Ovary (tissue), 3 donors: ENCODE results near the gene PLEKHA8.

Experiments
- EP300 ChIP-seq: sonication (generic); formaldehyde crosslinking; IDR thresholded peaks from one replicate; pipeline ENCODE4 v1.6.1; 2017; ENCODE audit warnings: antibody characterized with exemption
- POLR2A ChIP-seq: fragments of 450-650 bp; IDR thresholded peaks from one replicate; pipeline ENCODE4 v1.6.1; 2017; ENCODE audit warnings: antibody characterized with exemption, mild to moderate bottlenecking, moderate library complexity
- TF ChIP-seq, protein P1 (sequence below), 3 donors: fragments of 450-650 bp in 2 of 3; fragments of 200-600 bp in 1 of 3; IDR thresholded peaks; one replicate each; pipeline versions ENCODE4 v1.5.1 to v1.8.0; 2016 to 2022; ENCODE audit warnings: antibody characterized with exemption in 3 of 3, mild to moderate bottlenecking in 1 of 3
- donor health status: DM: no; HTN: no; CAD: no.

DNA sequence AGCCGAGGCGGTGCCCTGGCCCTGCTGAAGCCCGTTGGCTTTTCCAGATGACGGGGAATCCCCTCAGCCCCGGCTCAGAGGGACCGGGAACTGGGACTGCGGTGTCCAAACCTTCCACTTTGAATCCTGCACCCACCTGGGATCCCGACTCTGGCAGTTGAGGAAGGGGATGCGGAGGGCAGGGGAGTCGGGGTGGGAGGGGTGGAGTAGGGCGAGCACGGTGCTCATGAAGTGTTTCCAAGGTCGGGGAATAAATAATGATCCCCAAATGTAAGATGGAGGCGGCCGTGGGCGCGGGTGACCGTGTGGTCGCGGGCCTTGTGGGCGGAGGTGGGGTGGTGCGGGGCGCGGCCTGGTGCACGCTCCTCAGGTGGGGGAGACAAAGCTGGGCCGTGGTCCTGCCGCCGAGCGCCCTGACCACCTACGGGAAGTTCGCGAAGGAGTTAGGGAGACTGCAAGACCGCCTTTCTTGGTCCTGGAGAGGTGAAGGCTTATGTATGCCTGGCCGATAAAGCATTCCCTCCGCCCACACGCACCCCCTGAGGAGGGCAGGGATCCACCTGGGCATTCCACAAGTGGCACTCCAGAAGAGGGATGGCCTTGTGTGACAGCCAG, 108.0 kb downstream of the PLEKHA8 start:
- no peak for TF ChIP-seq POLR2A
- TF ChIP-seq, protein P1, sequence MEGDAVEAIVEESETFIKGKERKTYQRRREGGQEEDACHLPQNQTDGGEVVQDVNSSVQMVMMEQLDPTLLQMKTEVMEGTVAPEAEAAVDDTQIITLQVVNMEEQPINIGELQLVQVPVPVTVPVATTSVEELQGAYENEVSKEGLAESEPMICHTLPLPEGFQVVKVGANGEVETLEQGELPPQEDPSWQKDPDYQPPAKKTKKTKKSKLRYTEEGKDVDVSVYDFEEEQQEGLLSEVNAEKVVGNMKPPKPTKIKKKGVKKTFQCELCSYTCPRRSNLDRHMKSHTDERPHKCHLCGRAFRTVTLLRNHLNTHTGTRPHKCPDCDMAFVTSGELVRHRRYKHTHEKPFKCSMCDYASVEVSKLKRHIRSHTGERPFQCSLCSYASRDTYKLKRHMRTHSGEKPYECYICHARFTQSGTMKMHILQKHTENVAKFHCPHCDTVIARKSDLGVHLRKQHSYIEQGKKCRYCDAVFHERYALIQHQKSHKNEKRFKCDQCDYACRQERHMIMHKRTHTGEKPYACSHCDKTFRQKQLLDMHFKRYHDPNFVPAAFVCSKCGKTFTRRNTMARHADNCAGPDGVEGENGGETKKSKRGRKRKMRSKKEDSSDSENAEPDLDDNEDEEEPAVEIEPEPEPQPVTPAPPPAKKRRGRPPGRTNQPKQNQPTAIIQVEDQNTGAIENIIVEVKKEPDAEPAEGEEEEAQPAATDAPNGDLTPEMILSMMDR (IDR thresholded peaks at IDR 0.05) = no peak
- TF ChIP-seq EP300 = no peak
